ENCODE measurements around the gene SPRTN. TPM values are rescaled to one million over a fixed set of nuclear protein-coding genes. Genes with fewer than 3 reads are reported as not detected.

SPRTN gene
- polyA plus RNA-seq, 1 donor from 2014 or later = 11.8 TPM

GRCh38 chr1:231354330-231355020 is 16.4 kb downstream of the SPRTN start:
- Histone ChIP-seq H3K9me3 (ENCODE audit: low read length) (no peaks in the 10 kb centered on the region), H3K36me3 (ENCODE audit: insufficient read depth, low read length) (no peaks in the 10 kb centered on the region), H3K79me2 (replicated peaks; ENCODE audit: insufficient read depth, low read length) (no peaks in the 10 kb centered on the region), H3K9ac (ENCODE audit: low read length) (no peak overlapping the region), H3K4me3 (ENCODE audit: low read length) (no peak overlapping the region), H3K27ac (ENCODE audit: low read length) (no peak overlapping the region), H3K4me2 (ENCODE audit: low read length) (no peak overlapping the region), H4K20me1 (ENCODE audit: insufficient read depth) (no peaks in the 10 kb centered on the region), H3F3A (ENCODE audit: insufficient read depth, low read length, poor library complexity, severe bottlenecking) (no peaks in the 10 kb centered on the region), H3K27me3 (ENCODE audit: insufficient read depth, low read depth, low read length) (no peaks in the 10 kb centered on the region), H3K9me2 (ENCODE audit: insufficient read depth, low read length) (no peaks in the 10 kb centered on the region), H2AFZ (ENCODE audit: low read depth, low read length) (no peak overlapping the region)
- TF ChIP-seq REST (IDR thresholded peaks at IDR 0.05; ENCODE audit: borderline replicate concordance) = no peak

GRCh38 chr1:231355171-231355570 is 17.1 kb downstream of the SPRTN start:
- no peaks in the 10 kb centered on the region for H3K9me2 ChIP-seq (ENCODE audit: insufficient read depth, low read length)
- H3K36me3 ChIP-seq (ENCODE audit: insufficient read depth, low read length) = no peaks in the 10 kb centered on the region
- no peak overlapping the region for H3K4me2 ChIP-seq (ENCODE audit: low read length)
- no peak overlapping the region for H3K4me3 ChIP-seq (ENCODE audit: low read length)
- TF ChIP-seq POLR2AphosphoS5 (IDR thresholded peaks at IDR 0.05) (no peak), RAD21 (conservative IDR thresholded peaks at IDR 0.05) (no peak), CTCF (IDR thresholded peaks at IDR 0.05; ENCODE audit: poor library complexity, severe bottlenecking) (no peak), SMC3 (conservative IDR thresholded peaks at IDR 0.05; ENCODE audit: poor library complexity) (no peak), EZH2 (IDR thresholded peaks at IDR 0.05; ENCODE audit: borderline replicate concordance, insufficient read depth, low read length, poor library complexity, severe bottlenecking) (no peak)
- H3K9ac ChIP-seq (ENCODE audit: low read length) = no peak overlapping the region
- no peaks in the 10 kb centered on the region for H3F3A ChIP-seq (ENCODE audit: insufficient read depth, low read length, poor library complexity, severe bottlenecking)
- H4K20me1 ChIP-seq (ENCODE audit: insufficient read depth) = no peaks in the 10 kb centered on the region
- H2AFZ ChIP-seq (ENCODE audit: low read depth, low read length) = no peak overlapping the region
- no peaks in the 10 kb centered on the region for H3K9me3 ChIP-seq (ENCODE audit: low read length)
- no peaks in the 10 kb centered on the region for H3K79me2 ChIP-seq (replicated peaks; ENCODE audit: insufficient read depth, low read length)
- no peak overlapping the region for H3K27ac ChIP-seq (ENCODE audit: low read length)
- no peaks in the 10 kb centered on the region for H3K27me3 ChIP-seq (ENCODE audit: insufficient read depth, low read depth, low read length)

GRCh38 chr1:231357187-231357772 is 19.2 kb downstream of the SPRTN start:
- H3K9ac ChIP-seq (ENCODE audit: low read length) = no peak overlapping the region
- TF ChIP-seq POLR2AphosphoS5 (IDR thresholded peaks at IDR 0.05) = no peak
- no peak for TF ChIP-seq MXI1 (conservative IDR thresholded peaks at IDR 0.05; ENCODE audit: poor library complexity, severe bottlenecking)
- TF ChIP-seq SMC3 (conservative IDR thresholded peaks at IDR 0.05; ENCODE audit: poor library complexity) = no peak
- TF ChIP-seq EZH2 (IDR thresholded peaks at IDR 0.05; ENCODE audit: borderline replicate concordance, insufficient read depth, low read length, poor library complexity, severe bottlenecking) = no peak
- no peak for TF ChIP-seq TAF1 (IDR thresholded peaks at IDR 0.05; ENCODE audit: low read depth)
- no peak for TF ChIP-seq EP300 (conservative IDR thresholded peaks at IDR 0.05; ENCODE audit: poor library complexity, severe bottlenecking)
- no peak for TF ChIP-seq CTCF (IDR thresholded peaks at IDR 0.05; ENCODE audit: poor library complexity, severe bottlenecking)
- no peak for TF ChIP-seq REST (IDR thresholded peaks at IDR 0.05; ENCODE audit: borderline replicate concordance)
- no peak for TF ChIP-seq RAD21 (conservative IDR thresholded peaks at IDR 0.05)
- H4K20me1 ChIP-seq (ENCODE audit: insufficient read depth) = no peaks in the 10 kb centered on the region
- H3K9me3 ChIP-seq (ENCODE audit: low read length) = no peaks in the 10 kb centered on the region
- H3K4me2 ChIP-seq (ENCODE audit: low read length) = no peak overlapping the region
- no peaks in the 10 kb centered on the region for H3K27me3 ChIP-seq (ENCODE audit: insufficient read depth, low read depth, low read length)
- no peak overlapping the region for H2AFZ ChIP-seq (ENCODE audit: low read depth, low read length)
- H3F3A ChIP-seq (ENCODE audit: insufficient read depth, low read length, poor library complexity, severe bottlenecking) = no peaks in the 10 kb centered on the region
- no peaks in the 10 kb centered on the region for H3K9me2 ChIP-seq (ENCODE audit: insufficient read depth, low read length)
- no peak overlapping the region for H3K4me3 ChIP-seq (ENCODE audit: low read length)
- H3K36me3 ChIP-seq (ENCODE audit: insufficient read depth, low read length) = no peaks in the 10 kb centered on the region
- H3K79me2 ChIP-seq (replicated peaks; ENCODE audit: insufficient read depth, low read length) = no peaks in the 10 kb centered on the region
- no peak overlapping the region for H3K27ac ChIP-seq (ENCODE audit: low read length)

All from neural cell (in vitro differentiated cells).